A673 (cell line): ENCODE data around the gene TRMT11. TPM values are rescaled to one million over a fixed set of nuclear protein-coding genes. Genes with fewer than 3 reads are reported as not detected.

Experiments
- BruUV-seq: library from RNA; stranded (reverse); fragments of 400-500 nt; replicated peaks from 2 replicates; lab custom pipeline; 2021; lab: Mats Ljungman, UMichigan
- CTCF ChIA-PET: fragments of 300-600 bp; sonication (Branson Sonifier 250); formaldehyde crosslinking; loops from one replicate; lab custom pipeline; 2022; ENCODE audit warnings: antibody characterized with exemption; lab: Charles Lee
- POLR2A ChIA-PET: fragments of 300-600 bp; sonication (Branson Sonifier 250); formaldehyde crosslinking; loops from one replicate; lab custom pipeline; 2022; ENCODE audit warnings: antibody characterized with exemption; ENCODE audit not compliant: low non-redundant PET; lab: Charles Lee
- DNase-seq: peaks from one replicate; pipeline ENCODE4 v3.0.0-alpha.2; 2015; ENCODE audit warnings: low spot score
- H3K27ac ChIP-seq: fragments of 200-600 bp; sonication (generic); 2 replicates; pipeline ENCODE4 v1.5.1; 2016; ENCODE audit warnings: mixed run types, low read depth, mild to moderate bottlenecking, mixed read lengths, antibody characterized with exemption, low read length; ENCODE audit not compliant: poor library complexity, severe bottlenecking
- H3K27me3 ChIP-seq: fragments of 200-600 bp; sonication (generic); replicated peaks from 2 replicates; pipeline ENCODE4 v1.6.1; 2017; ENCODE audit warnings: mixed run types, low read depth, mild to moderate bottlenecking, mixed read lengths, antibody characterized with exemption, low read length; ENCODE audit not compliant: insufficient read depth, poor library complexity
- H3K36me3 ChIP-seq: fragments of 200-600 bp; sonication (generic); 2 replicates; pipeline ENCODE4 v1.6.1; 2016; ENCODE audit warnings: mixed run types, mild to moderate bottlenecking, mixed read lengths, antibody characterized with exemption, low read length; ENCODE audit not compliant: insufficient read depth, poor library complexity, severe bottlenecking
- H3K4me1 ChIP-seq: fragments of 200-600 bp; sonication (generic); 2 replicates; pipeline ENCODE4 v1.6.1; 2017; ENCODE audit warnings: mixed run types, mild to moderate bottlenecking, mixed read lengths, antibody characterized with exemption, low read length; ENCODE audit not compliant: insufficient read depth, poor library complexity, severe bottlenecking
- H3K4me3 ChIP-seq: fragments of 200-600 bp; sonication (generic); 2 replicates; pipeline ENCODE4 v1.5.1; 2016; ENCODE audit warnings: low read depth, mixed run types, mild to moderate bottlenecking, mixed read lengths, low read length; ENCODE audit not compliant: poor library complexity, severe bottlenecking
- H3K9me3 ChIP-seq: fragments of 200-600 bp; sonication (generic); 2 replicates; pipeline ENCODE4 v1.6.1; 2016; ENCODE audit warnings: mixed run types, low read depth, mild to moderate bottlenecking, mixed read lengths, antibody characterized with exemption, low read length; ENCODE audit not compliant: poor library complexity, severe bottlenecking
- EZH2 ChIP-seq: fragments of 200-600 bp; sonication (generic); IDR thresholded peaks from 2 replicates; pipeline ENCODE4 v1.6.1; 2017; ENCODE audit warnings: borderline replicate concordance, low read depth, mild to moderate bottlenecking, mixed read lengths, antibody characterized with exemption, low read length; ENCODE audit not compliant: poor library complexity, severe bottlenecking
- intact Hi-C: fragments of 100-400 bp; cut with micrococcal nuclease; formaldehyde crosslinking; loops from one replicate; pipeline ENCODE4 v1.10.0; 2022; ENCODE audit not compliant: unreplicated experiment
- total RNA-seq: library from RNA; stranded (reverse); gene quantifications from 2 replicates; pipeline ENCODE4 v1.2.3, GENCODE V29; 2021
- TF ChIP-seq, protein P1 (sequence below): fragments of 300-800, 200-600 bp; sonication (generic); conservative IDR thresholded peaks from 2 replicates; pipeline ENCODE4 v1.5.1; 2017; ENCODE audit warnings: low read depth, mild to moderate bottlenecking, antibody characterized with exemption, low read length, moderate library complexity, mixed read lengths

TRMT11 gene
- total RNA-seq, 1 experiment from 2014 or later: 29.1 TPM

- Histone ChIP-seq H3K4me3 (no peak overlapping the region), H3K27ac (no peak overlapping the region), H3K4me1 (no peaks in the 10 kb centered on the region), H3K27me3 (no peaks in the 10 kb centered on the region), H3K9me3 (peaks cover 5% of the 10 kb centered on the region), H3K36me3 (no peaks in the 10 kb centered on the region)
- TF ChIP-seq, protein P1, sequence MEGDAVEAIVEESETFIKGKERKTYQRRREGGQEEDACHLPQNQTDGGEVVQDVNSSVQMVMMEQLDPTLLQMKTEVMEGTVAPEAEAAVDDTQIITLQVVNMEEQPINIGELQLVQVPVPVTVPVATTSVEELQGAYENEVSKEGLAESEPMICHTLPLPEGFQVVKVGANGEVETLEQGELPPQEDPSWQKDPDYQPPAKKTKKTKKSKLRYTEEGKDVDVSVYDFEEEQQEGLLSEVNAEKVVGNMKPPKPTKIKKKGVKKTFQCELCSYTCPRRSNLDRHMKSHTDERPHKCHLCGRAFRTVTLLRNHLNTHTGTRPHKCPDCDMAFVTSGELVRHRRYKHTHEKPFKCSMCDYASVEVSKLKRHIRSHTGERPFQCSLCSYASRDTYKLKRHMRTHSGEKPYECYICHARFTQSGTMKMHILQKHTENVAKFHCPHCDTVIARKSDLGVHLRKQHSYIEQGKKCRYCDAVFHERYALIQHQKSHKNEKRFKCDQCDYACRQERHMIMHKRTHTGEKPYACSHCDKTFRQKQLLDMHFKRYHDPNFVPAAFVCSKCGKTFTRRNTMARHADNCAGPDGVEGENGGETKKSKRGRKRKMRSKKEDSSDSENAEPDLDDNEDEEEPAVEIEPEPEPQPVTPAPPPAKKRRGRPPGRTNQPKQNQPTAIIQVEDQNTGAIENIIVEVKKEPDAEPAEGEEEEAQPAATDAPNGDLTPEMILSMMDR: no peak
- no peak for TF ChIP-seq EZH2
- DNase-seq: no peak
- intact Hi-C loops: no loop called here
- no TSS peak for BruUV-seq
- ChIA-PET POLR2A (no interaction called here), CTCF (no interaction called here)
These were observed 97.5 kb downstream of the TRMT11 start for GRCh38 chr6:126083875-126084274.

- CTCF ChIA-PET: no interaction called here
- BruUV-seq: no TSS peak
- Histone ChIP-seq H3K4me1 (no peaks in the 10 kb centered on the region), H3K36me3 (no peaks in the 10 kb centered on the region), H3K9me3 (peaks cover 5% of the 10 kb centered on the region), H3K27me3 (peaks cover 8% of the 10 kb centered on the region), H3K4me3 (no peak overlapping the region), H3K27ac (no peak overlapping the region)
- no peak for TF ChIP-seq EZH2
- TF ChIP-seq, protein P1: no peak
- intact Hi-C loops: no loop called here
- POLR2A ChIA-PET: no interaction called here
- DNase-seq: no peak
These were observed 100.2 kb downstream of the TRMT11 start for GRCh38 chr6:126086560-126086959.

Other genes starting within 250 kb of the TRMT11 start
- gene HEY2, start 236.9 kb upstream of the TRMT11 start, total RNA-seq: 0.15 and 0.32 TPM in 2 replicates
- gene NCOA7, start 195.6 kb upstream of the TRMT11 start, total RNA-seq: 30.1 and 33.5 TPM in 2 replicates
- 15.0 and 15.8 TPM in 2 replicates for gene HINT3, start 29.8 kb upstream of the TRMT11 start, total RNA-seq